Fibroblast of skin of abdomen (primary cell): ENCODE measurements around the gene TRAF6. TPM values are rescaled to one million over a fixed set of nuclear protein-coding genes. Genes with fewer than 3 reads are reported as not detected.
"Not testable (repeated sequence)": the region's sequence is repeated elsewhere in the genome, so short reads cannot be mapped to it uniquely, and the experiment has no call there.

Experiments used
- DNase-seq: peaks from one replicate; pipeline ENCODE4 v3.0.0-alpha.2; 2013
- polyA plus RNA-seq, 2 experiments: library from polyadenylated mRNA; unstranded; fragments of 120-200 nt; gene quantifications; one replicate each; pipeline ENCODE4 v1.2.1, GENCODE V29; 2013; ENCODE audit not compliant: insufficient read length in 2 of 2

Gene TRAF6
- polyA plus RNA-seq (2013, experiment 1 of 2; ENCODE audit: insufficient read length) = 7.1 TPM
- 6.7 TPM for polyA plus RNA-seq (2013, experiment 2 of 2; ENCODE audit: insufficient read length)

GRCh38 chr11:36509694-36510593 lies at the start of gene TRAF6:
TRAF6 (minus strand) TSS chr11:36510272; CDS start chr11:36501515, 8,757 bp downstream.
- peak; percentile 83 for DNase-seq

GRCh38 chr11:36558571-36559413 lies 48.7 kb upstream of the TRAF6 start:
- no peak for DNase-seq

- no peak for DNase-seq
Observed at GRCh38 chr11:36557991-36558390, 47.9 kb upstream of the TRAF6 start.

GRCh38 chr11:36557390-36557789 lies 47.3 kb upstream of the TRAF6 start:
- not testable (repeated sequence) for DNase-seq

- DNase-seq = no peak
Observed at GRCh38 chr11:36550385-36551115, 40.5 kb upstream of the TRAF6 start.

GRCh38 chr11:36540998-36541397 lies 30.9 kb upstream of the TRAF6 start:
- DNase-seq = peak; percentile 25

GRCh38 chr11:36534276-36534840 lies 24.3 kb upstream of the TRAF6 start:
- DNase-seq = no peak

- no peak for DNase-seq
Observed at GRCh38 chr11:36532941-36533601, 23.0 kb upstream of the TRAF6 start.

- DNase-seq = no peak
Observed at GRCh38 chr11:36530840-36531239, 20.8 kb upstream of the TRAF6 start.

GRCh38 chr11:36513965-36514364 lies 3.9 kb upstream of the TRAF6 start:
- no peak for DNase-seq

GRCh38 chr11:36512016-36512415 lies 1.9 kb upstream of the TRAF6 start:
- no peak for DNase-seq

GRCh38 chr11:36511062-36511461 lies 990 bp upstream of the TRAF6 start:
- DNase-seq = not testable (repeated sequence)

- peak; percentile 63 for DNase-seq
Observed at GRCh38 chr11:36510594-36510942, 496 bp upstream of the TRAF6 start.

- peak; percentile 22 for DNase-seq
Observed at GRCh38 chr11:36509201-36509639, 852 bp downstream of the TRAF6 start.

GRCh38 chr11:36508743-36509142 lies 1.3 kb downstream of the TRAF6 start:
- DNase-seq = no peak

- no peak for DNase-seq
Observed at GRCh38 chr11:36507824-36508489, 2.1 kb downstream of the TRAF6 start.

- no peak for DNase-seq
Observed at GRCh38 chr11:36501236-36501635, 8.8 kb downstream of the TRAF6 start.

- DNase-seq = peak; percentile 90
Observed at GRCh38 chr11:36500315-36500721, 9.8 kb downstream of the TRAF6 start.

GRCh38 chr11:36499315-36499714 lies 10.8 kb downstream of the TRAF6 start:
- DNase-seq = no peak

- no peak for DNase-seq
Observed at GRCh38 chr11:36498721-36499120, 11.4 kb downstream of the TRAF6 start.

GRCh38 chr11:36493332-36493731 lies 16.7 kb downstream of the TRAF6 start:
- no peak for DNase-seq
